Large intestine (tissue), 3 donors: Measurements from ENCODE around the gene PNPLA7. TPM values are rescaled to one million over a fixed set of nuclear protein-coding genes. Genes with fewer than 3 reads are reported as not detected.

Experiments
- DNase-seq, 2 donors: peaks; one replicate each; pipeline versions ENCODE4 v3.0.0 to v3.0.0-alpha.2; 2013
- H3K27ac ChIP-seq: one replicate; pipeline ENCODE4 v1.5.1; 2013; ENCODE audit warnings: low read length
- H3K27me3 ChIP-seq: 2 replicates; pipeline ENCODE4 v1.6.1; 2013; ENCODE audit warnings: low read length; ENCODE audit not compliant: control insufficient read depth, insufficient read depth
- H3K36me3 ChIP-seq: 2 replicates; pipeline ENCODE4 v1.6.1; 2013; ENCODE audit warnings: low read length; ENCODE audit not compliant: control insufficient read depth, insufficient read depth
- H3K4me1 ChIP-seq: one replicate; pipeline ENCODE4 v1.6.1; 2013; ENCODE audit warnings: low read length; ENCODE audit not compliant: control insufficient read depth, insufficient read depth
- H3K4me3 ChIP-seq: one replicate; pipeline ENCODE4 v1.5.1; 2013; ENCODE audit warnings: low read length
- H3K9me3 ChIP-seq: one replicate; pipeline ENCODE4 v1.6.1; 2013; ENCODE audit warnings: mild to moderate bottlenecking, low read depth, low read length, moderate library complexity; ENCODE audit not compliant: control insufficient read depth
- WGBS: methylation state at CpG from one replicate; pipeline ENCODE4 v1.1.5; 2013; ENCODE audit warnings: low lambda C conversion rate; ENCODE audit not compliant: insufficient coverage; 5-methylcytosine and 5-hydroxymethylcytosine counted together
- polyA plus RNA-seq: library from polyadenylated mRNA; unstranded; fragments of 120-200 nt; gene quantifications from one replicate; pipeline ENCODE4 v1.2.1, GENCODE V29; 2013

PNPLA7 gene
- polyA plus RNA-seq, 1 donor, result 7.2 TPM

GRCh38 chr9:137502008-137502911, 47.9 kb downstream of the PNPLA7 start:
- Histone ChIP-seq H3K27me3 (no peaks in the 10 kb centered on the region), H3K36me3 (no peaks in the 10 kb centered on the region), H3K9me3 (peaks cover 21% of the 10 kb centered on the region), H3K4me1 (no peaks in the 10 kb centered on the region), H3K27ac (no peak overlapping the region), H3K4me3 (no peak overlapping the region)
- 100% methylated on average over 2 of the region's 36 CpGs for WGBS
- no peak for DNase-seq

GRCh38 chr9:137501457-137501856, 48.7 kb downstream of the PNPLA7 start:
- H3K27ac ChIP-seq, result no peak overlapping the region
- H3K27me3 ChIP-seq, result no peaks in the 10 kb centered on the region
- no CpG with 5 or more reads among the region's 12 CpGs for WGBS
- DNase-seq, result no peak
- H3K9me3 ChIP-seq, result peaks cover 21% of the 10 kb centered on the region
- no peaks in the 10 kb centered on the region for H3K36me3 ChIP-seq
- no peaks in the 10 kb centered on the region for H3K4me1 ChIP-seq
- no peak overlapping the region for H3K4me3 ChIP-seq

GRCh38 chr9:137500666-137501397, 49.4 kb downstream of the PNPLA7 start:
- no peak for DNase-seq
- Histone ChIP-seq H3K27ac (no peak overlapping the region), H3K4me1 (no peaks in the 10 kb centered on the region), H3K9me3 (peaks cover 20% of the 10 kb centered on the region), H3K36me3 (no peaks in the 10 kb centered on the region), H3K4me3 (no peak overlapping the region), H3K27me3 (no peaks in the 10 kb centered on the region)
- WGBS, result no CpG with 5 or more reads among the region's 45 CpGs

GRCh38 chr9:137499858-137500661, 50.1 kb downstream of the PNPLA7 start:
- no CpG with 5 or more reads among the region's 36 CpGs for WGBS
- Histone ChIP-seq H3K4me1 (no peaks in the 10 kb centered on the region), H3K27me3 (no peaks in the 10 kb centered on the region), H3K36me3 (no peaks in the 10 kb centered on the region), H3K4me3 (no peak overlapping the region), H3K27ac (no peak overlapping the region), H3K9me3 (peaks cover 16% of the 10 kb centered on the region)
- DNase-seq, result no peak

- no peaks in the 10 kb centered on the region for H3K27me3 ChIP-seq
- DNase-seq, result no peak
- no peak overlapping the region for H3K4me3 ChIP-seq
- WGBS, result no CpG with 5 or more reads among the region's 16 CpGs
- peaks cover 23% of the 10 kb centered on the region for H3K9me3 ChIP-seq
- H3K36me3 ChIP-seq, result no peaks in the 10 kb centered on the region
- no peak overlapping the region for H3K27ac ChIP-seq
- H3K4me1 ChIP-seq, result no peaks in the 10 kb centered on the region
Observed at GRCh38 chr9:137499416-137499815, 50.8 kb downstream of the PNPLA7 start.

GRCh38 chr9:137498720-137499150, 51.5 kb downstream of the PNPLA7 start:
- no peak for DNase-seq
- H3K27me3 ChIP-seq, result no peaks in the 10 kb centered on the region
- H3K36me3 ChIP-seq, result no peaks in the 10 kb centered on the region
- H3K9me3 ChIP-seq, result peaks cover 29% of the 10 kb centered on the region
- no peak overlapping the region for H3K4me3 ChIP-seq
- no peaks in the 10 kb centered on the region for H3K4me1 ChIP-seq
- H3K27ac ChIP-seq, result no peak overlapping the region
- no CpG with 5 or more reads among the region's 16 CpGs for WGBS

- no peaks in the 10 kb centered on the region for H3K36me3 ChIP-seq
- H3K9me3 ChIP-seq, result peaks cover 30% of the 10 kb centered on the region
- DNase-seq, result no peak
- H3K27me3 ChIP-seq, result no peaks in the 10 kb centered on the region
- no CpG with 5 or more reads among the region's 36 CpGs for WGBS
- H3K4me3 ChIP-seq, result no peak overlapping the region
- H3K27ac ChIP-seq, result no peak overlapping the region
- no peaks in the 10 kb centered on the region for H3K4me1 ChIP-seq
Observed at GRCh38 chr9:137497921-137498719, 52.1 kb downstream of the PNPLA7 start.

- no peak overlapping the region for H3K4me3 ChIP-seq
- H3K4me1 ChIP-seq, result no peaks in the 10 kb centered on the region
- DNase-seq, result no peak
- H3K27ac ChIP-seq, result no peak overlapping the region
- H3K27me3 ChIP-seq, result no peaks in the 10 kb centered on the region
- no peaks in the 10 kb centered on the region for H3K36me3 ChIP-seq
- H3K9me3 ChIP-seq, result peaks cover 30% of the 10 kb centered on the region
- WGBS, result 100% methylated on average over 1 of the region's 27 CpGs
Observed at GRCh38 chr9:137496601-137497375, 53.4 kb downstream of the PNPLA7 start.
